ENCODE data around the gene PARD3B.

GRCh38 chr2:205056151-205056561, 510.9 kb downstream of the PARD3B start:
- no peak for TF ChIP-seq RCOR1 (conservative IDR thresholded peaks at IDR 0.05; ENCODE audit: low read depth, low read length)
- no peak for TF ChIP-seq CTCF (IDR thresholded peaks at IDR 0.05 in 2 of 3, conservative IDR thresholded peaks at IDR 0.05 in 1 of 3; ENCODE audit: control insufficient read depth in 2 of 3, extremely low read depth in 1 of 3, insufficient read depth in 1 of 3, low read depth in 3 of 3, low read length in 3 of 3)
- no peak for TF ChIP-seq ZNF622 (IDR thresholded peaks at IDR 0.05)
- no peak for TF ChIP-seq BHLHE40 (IDR thresholded peaks at IDR 0.05; ENCODE audit: borderline replicate concordance in 1 of 2, low read depth in 2 of 2, low read length in 1 of 2)
- TF ChIP-seq MEF2A (IDR thresholded peaks at IDR 0.05; ENCODE audit: insufficient read depth, low read depth, low read length), result no peak
- TF ChIP-seq JUNB (IDR thresholded peaks at IDR 0.05), result no peak
- TF ChIP-seq ATF3 (IDR thresholded peaks at IDR 0.05; ENCODE audit: borderline replicate concordance, extremely low read depth, low read depth, low read length), result no peak
- TF ChIP-seq CEBPB (IDR thresholded peaks at IDR 0.05; ENCODE audit: borderline replicate concordance in 1 of 2, low read depth in 2 of 2, low read length in 2 of 2), result no peak
- TF ChIP-seq RFX5 (IDR thresholded peaks at IDR 0.05; ENCODE audit: low read depth, low read length), result no peak
- TF ChIP-seq CREM (IDR thresholded peaks at IDR 0.05; ENCODE audit: low read depth), result no peak
- no peak for TF ChIP-seq KDM1A (IDR thresholded peaks at IDR 0.05; ENCODE audit: borderline replicate concordance)
- no peak for TF ChIP-seq POLR2AphosphoS5 (IDR thresholded peaks at IDR 0.05; ENCODE audit: low read length)
- TF ChIP-seq, protein P1, sequence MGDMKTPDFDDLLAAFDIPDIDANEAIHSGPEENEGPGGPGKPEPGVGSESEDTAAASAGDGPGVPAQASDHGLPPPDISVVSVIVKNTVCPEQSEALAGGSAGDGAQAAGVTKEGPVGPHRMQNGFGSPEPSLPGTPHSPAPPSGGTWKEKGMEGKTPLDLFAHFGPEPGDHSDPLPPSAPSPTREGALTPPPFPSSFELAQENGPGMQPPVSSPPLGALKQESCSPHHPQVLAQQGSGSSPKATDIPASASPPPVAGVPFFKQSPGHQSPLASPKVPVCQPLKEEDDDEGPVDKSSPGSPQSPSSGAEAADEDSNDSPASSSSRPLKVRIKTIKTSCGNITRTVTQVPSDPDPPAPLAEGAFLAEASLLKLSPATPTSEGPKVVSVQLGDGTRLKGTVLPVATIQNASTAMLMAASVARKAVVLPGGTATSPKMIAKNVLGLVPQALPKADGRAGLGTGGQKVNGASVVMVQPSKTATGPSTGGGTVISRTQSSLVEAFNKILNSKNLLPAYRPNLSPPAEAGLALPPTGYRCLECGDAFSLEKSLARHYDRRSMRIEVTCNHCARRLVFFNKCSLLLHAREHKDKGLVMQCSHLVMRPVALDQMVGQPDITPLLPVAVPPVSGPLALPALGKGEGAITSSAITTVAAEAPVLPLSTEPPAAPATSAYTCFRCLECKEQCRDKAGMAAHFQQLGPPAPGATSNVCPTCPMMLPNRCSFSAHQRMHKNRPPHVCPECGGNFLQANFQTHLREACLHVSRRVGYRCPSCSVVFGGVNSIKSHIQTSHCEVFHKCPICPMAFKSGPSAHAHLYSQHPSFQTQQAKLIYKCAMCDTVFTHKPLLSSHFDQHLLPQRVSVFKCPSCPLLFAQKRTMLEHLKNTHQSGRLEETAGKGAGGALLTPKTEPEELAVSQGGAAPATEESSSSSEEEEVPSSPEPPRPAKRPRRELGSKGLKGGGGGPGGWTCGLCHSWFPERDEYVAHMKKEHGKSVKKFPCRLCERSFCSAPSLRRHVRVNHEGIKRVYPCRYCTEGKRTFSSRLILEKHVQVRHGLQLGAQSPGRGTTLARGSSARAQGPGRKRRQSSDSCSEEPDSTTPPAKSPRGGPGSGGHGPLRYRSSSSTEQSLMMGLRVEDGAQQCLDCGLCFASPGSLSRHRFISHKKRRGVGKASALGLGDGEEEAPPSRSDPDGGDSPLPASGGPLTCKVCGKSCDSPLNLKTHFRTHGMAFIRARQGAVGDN (IDR thresholded peaks at IDR 0.05), result no peak
